GM19324 (cell line): ENCODE measurements around the gene MPST.
"Not testable (repeated sequence)": the region's sequence is repeated elsewhere in the genome, so short reads cannot be mapped to it uniquely, and the experiment has no call there.

Experiments
- ATAC-seq: cut with Tn5 transposase; IDR thresholded peaks from one replicate; pipeline ENCODE4 v1.9.1; 2021; ENCODE audit warnings: mild to moderate bottlenecking, moderate library complexity; ENCODE audit not compliant: unreplicated experiment, low FRiP score

Gene MPST

GRCh38 chr22:37058917-37059701, 39.6 kb downstream of the MPST start:
- ATAC-seq, result no peak

GRCh38 chr22:37059876-37060449, 40.4 kb downstream of the MPST start:
- ATAC-seq, result no peak

- no peak for ATAC-seq
Observed at GRCh38 chr22:37060801-37061610, 41.5 kb downstream of the MPST start.

GRCh38 chr22:37061611-37062375, 42.3 kb downstream of the MPST start:
- ATAC-seq, result no peak

- ATAC-seq, result no peak
Observed at GRCh38 chr22:37062376-37062675, 42.8 kb downstream of the MPST start.

GRCh38 chr22:37062702-37063381, 43.3 kb downstream of the MPST start:
- ATAC-seq, result no peak

GRCh38 chr22:37063431-37064420, 44.2 kb downstream of the MPST start:
- ATAC-seq, result no peak

GRCh38 chr22:37064553-37064952, 45.0 kb downstream of the MPST start:
- ATAC-seq, result no peak

- no peak for ATAC-seq
Observed at GRCh38 chr22:37065180-37065579, 45.6 kb downstream of the MPST start.

- no peak for ATAC-seq
Observed at GRCh38 chr22:37065961-37066360, 46.4 kb downstream of the MPST start.

- ATAC-seq, result no peak
Observed at GRCh38 chr22:37067428-37067827, 47.9 kb downstream of the MPST start.

GRCh38 chr22:37068859-37069258, 49.3 kb downstream of the MPST start:
- ATAC-seq, result no peak

- ATAC-seq, result no peak
Observed at GRCh38 chr22:37069319-37069718, 49.8 kb downstream of the MPST start.

- ATAC-seq, result no peak
Observed at GRCh38 chr22:37069719-37070118, 50.2 kb downstream of the MPST start.

GRCh38 chr22:37070334-37070733, 50.8 kb downstream of the MPST start:
- no peak for ATAC-seq

- ATAC-seq, result no peak
Observed at GRCh38 chr22:37070744-37071143, 51.2 kb downstream of the MPST start.

- not testable (repeated sequence) for ATAC-seq
Observed at GRCh38 chr22:37071850-37072592, 52.5 kb downstream of the MPST start.

- ATAC-seq, result no peak
Observed at GRCh38 chr22:37072673-37073072, 53.1 kb downstream of the MPST start.
